Smooth muscle cell (in vitro differentiated cells): ENCODE data around the gene PDZK1IP1. TPM values are rescaled to one million over a fixed set of nuclear protein-coding genes. Genes with fewer than 3 reads are reported as not detected.

Experiments
- DNase-seq: peaks from one replicate; lab custom pipeline; 2025; ENCODE audit not compliant: unreplicated experiment; lab: John Stamatoyannopoulos, UW
- H2AFZ ChIP-seq: fragments of 200-600 bp; sonication (generic); 2 replicates; pipeline ENCODE4 v1.6.0; 2016; ENCODE audit warnings: antibody characterized with exemption, low read depth, mild to moderate bottlenecking
- H3F3A ChIP-seq: fragments of 200-600 bp; sonication (generic); 2 replicates; pipeline ENCODE4 v1.6.0; 2017; ENCODE audit warnings: antibody characterized with exemption, low read depth
- H3K27ac ChIP-seq: fragments of 200-600 bp; sonication (generic); 2 replicates; pipeline ENCODE4 v1.5.1; 2016; ENCODE audit warnings: low read depth, mild to moderate bottlenecking
- H3K27me3 ChIP-seq: fragments of 200-600 bp; sonication (generic); 2 replicates; pipeline ENCODE4 v1.6.1; 2016; ENCODE audit warnings: low read depth, mild to moderate bottlenecking
- H3K36me3 ChIP-seq: fragments of 200-600 bp; sonication (generic); 2 replicates; pipeline ENCODE4 v1.5.1; 2016; ENCODE audit warnings: low read depth
- H3K4me1 ChIP-seq: fragments of 200-600 bp; sonication (generic); 2 replicates; pipeline ENCODE4 v1.5.1; 2016; ENCODE audit warnings: low read depth
- H3K4me2 ChIP-seq: fragments of 200-600 bp; sonication (generic); 2 replicates; pipeline ENCODE4 v1.6.0; 2016; ENCODE audit warnings: mild to moderate bottlenecking
- H3K4me3 ChIP-seq: fragments of 200-600 bp; sonication (generic); 2 replicates; pipeline ENCODE4 v1.5.1; 2016; ENCODE audit warnings: mild to moderate bottlenecking
- H3K79me2 ChIP-seq: fragments of 200-600 bp; sonication (generic); 2 replicates; pipeline ENCODE4 v1.6.0; 2016; ENCODE audit warnings: low read depth, mild to moderate bottlenecking
- H3K9ac ChIP-seq: fragments of 200-600 bp; sonication (generic); 2 replicates; pipeline ENCODE4 v1.6.0; 2016; ENCODE audit warnings: low read depth
- H3K9me3 ChIP-seq: fragments of 200-600 bp; sonication (generic); replicated peaks from 2 replicates; pipeline ENCODE4 v1.5.1; 2016; ENCODE audit warnings: low read depth
- H4K20me1 ChIP-seq: fragments of 200-600 bp; sonication (generic); 2 replicates; pipeline ENCODE4 v1.6.0; 2016; ENCODE audit warnings: low read depth
- WGBS: methylation state at CpG from one replicate; pipeline ENCODE4 v1.1.7; 2016; ENCODE audit warnings: low lambda C conversion rate; 5-methylcytosine and 5-hydroxymethylcytosine counted together
- polyA plus RNA-seq: library from polyadenylated mRNA; unstranded; fragments of >200 nt; fragmentation: Nextera tagmentation; extraction: Ambion mirVana; gene quantifications from 2 replicates; pipeline ENCODE4 v1.2.1, GENCODE V29; 2016
- total RNA-seq: library from RNA; depleted of rRNA; stranded (reverse); fragments of >200 nt; gene quantifications from 2 replicates; pipeline ENCODE4 v1.2.3, GENCODE V29; 2014
- TF ChIP-seq, protein P1 (sequence below): fragments of 200-600 bp; sonication (generic); IDR thresholded peaks from 2 replicates; pipeline ENCODE4 v1.5.1; 2017; ENCODE audit warnings: borderline replicate concordance, mild to moderate bottlenecking, antibody characterized with exemption; ENCODE audit not compliant: insufficient read depth, poor library complexity, severe bottlenecking

Gene PDZK1IP1
- total and polyA plus RNA-seq, 2 experiments from 2014 or later: not detected

GRCh38 chr1:47184090-47184821 lies 5.6 kb downstream of the PDZK1IP1 start:
- H3K36me3 ChIP-seq: no peaks in the 10 kb centered on the region
- peaks cover 7% of the 10 kb centered on the region for H3K27me3 ChIP-seq
- WGBS: 90% methylated on average over 4 of the region's 5 CpGs
- H2AFZ ChIP-seq: no peak overlapping the region
- H3K4me1 ChIP-seq: no peaks in the 10 kb centered on the region
- no peak overlapping the region for H3K4me2 ChIP-seq
- no peak for DNase-seq
- H3K9ac ChIP-seq: no peak overlapping the region
- no peak overlapping the region for H3K27ac ChIP-seq
- H3K4me3 ChIP-seq: no peak overlapping the region
- H3K9me3 ChIP-seq: no peaks in the 10 kb centered on the region
- TF ChIP-seq, protein P1, sequence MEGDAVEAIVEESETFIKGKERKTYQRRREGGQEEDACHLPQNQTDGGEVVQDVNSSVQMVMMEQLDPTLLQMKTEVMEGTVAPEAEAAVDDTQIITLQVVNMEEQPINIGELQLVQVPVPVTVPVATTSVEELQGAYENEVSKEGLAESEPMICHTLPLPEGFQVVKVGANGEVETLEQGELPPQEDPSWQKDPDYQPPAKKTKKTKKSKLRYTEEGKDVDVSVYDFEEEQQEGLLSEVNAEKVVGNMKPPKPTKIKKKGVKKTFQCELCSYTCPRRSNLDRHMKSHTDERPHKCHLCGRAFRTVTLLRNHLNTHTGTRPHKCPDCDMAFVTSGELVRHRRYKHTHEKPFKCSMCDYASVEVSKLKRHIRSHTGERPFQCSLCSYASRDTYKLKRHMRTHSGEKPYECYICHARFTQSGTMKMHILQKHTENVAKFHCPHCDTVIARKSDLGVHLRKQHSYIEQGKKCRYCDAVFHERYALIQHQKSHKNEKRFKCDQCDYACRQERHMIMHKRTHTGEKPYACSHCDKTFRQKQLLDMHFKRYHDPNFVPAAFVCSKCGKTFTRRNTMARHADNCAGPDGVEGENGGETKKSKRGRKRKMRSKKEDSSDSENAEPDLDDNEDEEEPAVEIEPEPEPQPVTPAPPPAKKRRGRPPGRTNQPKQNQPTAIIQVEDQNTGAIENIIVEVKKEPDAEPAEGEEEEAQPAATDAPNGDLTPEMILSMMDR: no peak
- H4K20me1 ChIP-seq: no peaks in the 10 kb centered on the region
- no peaks in the 10 kb centered on the region for H3F3A ChIP-seq
- H3K79me2 ChIP-seq: no peaks in the 10 kb centered on the region

- WGBS: 83% methylated on average over 11 of the region's 11 CpGs
- H4K20me1 ChIP-seq: no peaks in the 10 kb centered on the region
- DNase-seq: no peak
- no peak overlapping the region for H3K27ac ChIP-seq
- peaks cover 3% of the 10 kb centered on the region for H3F3A ChIP-seq
- H2AFZ ChIP-seq: no peak overlapping the region
- peaks cover 7% of the 10 kb centered on the region for H3K27me3 ChIP-seq
- H3K4me2 ChIP-seq: no peak overlapping the region
- H3K4me1 ChIP-seq: no peaks in the 10 kb centered on the region
- TF ChIP-seq, protein P1: no peak
- no peak overlapping the region for H3K4me3 ChIP-seq
- H3K79me2 ChIP-seq: no peaks in the 10 kb centered on the region
- H3K9ac ChIP-seq: no peak overlapping the region
- no peaks in the 10 kb centered on the region for H3K36me3 ChIP-seq
- no peaks in the 10 kb centered on the region for H3K9me3 ChIP-seq
These were observed 6.3 kb downstream of the PDZK1IP1 start for GRCh38 chr1:47183308-47184089.

DNA sequence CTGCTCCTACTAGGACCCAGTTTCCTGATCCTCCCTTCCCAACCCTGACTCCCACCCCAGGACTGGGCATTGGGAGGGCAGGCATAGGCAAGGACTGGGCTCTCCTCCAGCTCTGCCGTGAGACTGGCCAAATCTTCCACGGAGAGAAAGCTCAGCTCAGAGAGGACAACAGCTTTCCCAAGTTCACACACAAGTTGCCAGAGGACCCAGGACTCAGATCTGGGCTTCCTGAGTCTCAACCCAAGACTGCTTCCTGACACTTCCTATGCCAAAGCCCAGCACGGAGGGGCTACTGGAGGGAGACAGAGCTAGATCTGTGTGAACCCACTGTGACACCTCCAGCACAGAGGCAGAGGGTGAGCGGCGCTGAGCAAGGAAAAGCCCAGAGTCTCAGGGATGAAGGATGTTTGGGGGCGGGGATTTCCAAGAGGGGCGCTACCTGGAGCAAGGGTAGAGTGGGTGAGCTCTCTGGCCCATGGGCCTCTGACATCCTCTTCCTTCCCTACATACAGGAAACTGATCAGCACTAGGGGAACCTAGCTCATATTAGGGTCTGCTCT lies 7.1 kb downstream of the PDZK1IP1 start:
- H3K4me3 ChIP-seq: no peak overlapping the region
- no peak for DNase-seq
- H3K36me3 ChIP-seq: no peaks in the 10 kb centered on the region
- TF ChIP-seq, protein P1: no peak
- H3K4me2 ChIP-seq: no peak overlapping the region
- H3F3A ChIP-seq: peaks cover 7% of the 10 kb centered on the region
- no peak overlapping the region for H3K27ac ChIP-seq
- 83% methylated on average over 7 of the region's 7 CpGs for WGBS
- H3K9ac ChIP-seq: no peak overlapping the region
- H3K79me2 ChIP-seq: no peaks in the 10 kb centered on the region
- no peak overlapping the region for H2AFZ ChIP-seq
- peaks cover 7% of the 10 kb centered on the region for H3K27me3 ChIP-seq
- H3K9me3 ChIP-seq: no peaks in the 10 kb centered on the region
- H4K20me1 ChIP-seq: no peaks in the 10 kb centered on the region
- H3K4me1 ChIP-seq: no peaks in the 10 kb centered on the region
